K562 (cell line): ENCODE data around the gene LRRC4. TPM values are rescaled to one million over a fixed set of nuclear protein-coding genes. Genes with fewer than 3 reads are reported as not detected.

Source experiments
- ATAC-seq: fragments of 200-7000 bp; cut with Tn5 transposase; 3 replicates; pipeline ENCODE4 v1.9.1; 2020; ENCODE audit warnings: moderate library complexity
- BruUV-seq: library from RNA; stranded (reverse); fragments of 400-500 nt; replicated peaks from 2 replicates; lab custom pipeline; 2021; lab: Mats Ljungman, UMichigan
- CTCF ChIA-PET: fragments of 300-600 bp; formaldehyde crosslinking; extraction: SDS; loops from one replicate; lab custom pipeline; 2021; ENCODE audit warnings: low intra/inter-chr PET ratio; lab: Yijun Ruan, JAX
- POLR2A ChIA-PET: fragments of 300-600, 350-650 bp; sonication (Branson Sonifier 250); formaldehyde crosslinking; extraction: SDS; loops from one replicate; lab custom pipeline; 2021; ENCODE audit warnings: antibody characterized with exemption, inconsistent platforms; lab: Yijun Ruan, JAX
- DNase-seq, 4 experiments: peaks; one replicate each; pipeline versions ENCODE4 v3.0.0 to v3.0.0-alpha.2; 2011 to 2018; ENCODE audit warnings: low spot score in 3 of 4, mixed read lengths in 3 of 4; ENCODE audit errors: extremely low read depth in 1 of 4
- FAIRE-seq: peaks from 2 replicates; lab custom pipeline; 2011; peaks lifted over from hg19 to GRCh38; lab: Jason Lieb, UNC
- H2AFZ ChIP-seq: 2 replicates; pipeline ENCODE4 v1.6.0; 2011; ENCODE audit warnings: low read depth, low read length, control low read depth, inconsistent platforms
- H3K27ac ChIP-seq: fragments of 200-600 bp; 3 replicates; pipeline ENCODE4 v1.8.0; 2011; ENCODE audit warnings: low read depth, mild to moderate bottlenecking, control low read depth, inconsistent platforms, low read length, moderate library complexity, mixed read lengths; ENCODE audit errors: extremely low read depth
- H3K27me3 ChIP-seq, 2 experiments: fragments of 300-600 bp in 1 of 2; 2 replicates in 1 of 2; 3 replicates in 1 of 2; pipeline versions ENCODE4 v1.6.0 to v1.8.0; 2011; ENCODE audit warnings: inconsistent platforms in 2 of 2, low read length in 2 of 2, mild to moderate bottlenecking in 1 of 2, mixed read lengths in 1 of 2, moderate library complexity in 1 of 2; ENCODE audit not compliant: control insufficient read depth in 2 of 2, insufficient read depth in 2 of 2
- H3K36me3 ChIP-seq: fragments of 300-600 bp; 3 replicates; pipeline ENCODE4 v1.8.0; 2011; ENCODE audit warnings: mild to moderate bottlenecking, low read length, inconsistent platforms; ENCODE audit not compliant: control insufficient read depth, insufficient read depth
- H3K4me1 ChIP-seq, 2 experiments: fragments of 200-600 bp in 1 of 2; replicated peaks in 1 of 2; 2 replicates in 1 of 2; 3 replicates in 1 of 2; pipeline versions ENCODE4 v1.5.1 to v1.8.0; 2011; ENCODE audit warnings: inconsistent platforms in 2 of 2, low read length in 2 of 2, mild to moderate bottlenecking in 1 of 2, mixed read lengths in 1 of 2, moderate library complexity in 1 of 2; ENCODE audit not compliant: control insufficient read depth in 2 of 2, insufficient read depth in 2 of 2
- H3K4me2 ChIP-seq: 2 replicates; pipeline ENCODE4 v1.6.1; 2011; ENCODE audit warnings: low read length, control low read depth, inconsistent platforms, mixed read lengths; ENCODE audit not compliant: insufficient read depth
- H3K4me3 ChIP-seq: fragments of 200-600 bp; sonication (generic), shearing (Covaris generic); 2 replicates; pipeline ENCODE4 v1.5.1; 2016; ENCODE audit warnings: control low read depth, inconsistent platforms
- H3K79me2 ChIP-seq: fragments of 200-600 bp; 3 replicates; pipeline ENCODE4 v1.8.0; 2011; ENCODE audit warnings: low read length, inconsistent platforms; ENCODE audit not compliant: control insufficient read depth, insufficient read depth
- H3K9ac ChIP-seq, 2 experiments: 2 replicates each; pipeline versions ENCODE4 v1.6.0 to v1.6.1; 2011; ENCODE audit warnings: low read depth in 2 of 2, low read length in 2 of 2, control low read depth in 1 of 2, inconsistent platforms in 1 of 2, mild to moderate bottlenecking in 1 of 2, mixed read lengths in 1 of 2; ENCODE audit not compliant: insufficient read depth in 1 of 2
- H3K9me1 ChIP-seq: one replicate; pipeline ENCODE4 v1.6.0; 2011; ENCODE audit warnings: inconsistent platforms, mild to moderate bottlenecking, low read length, moderate library complexity; ENCODE audit not compliant: control insufficient read depth, insufficient read depth
- H3K9me3 ChIP-seq: replicated peaks from 2 replicates; pipeline ENCODE4 v1.5.1; 2011; ENCODE audit warnings: low read depth, low read length, inconsistent platforms; ENCODE audit not compliant: control insufficient read depth, insufficient read depth
- H4K20me1 ChIP-seq: replicated peaks from 2 replicates; pipeline ENCODE4 v1.6.1; 2011; ENCODE audit warnings: low read length, inconsistent platforms, mixed read lengths; ENCODE audit not compliant: control insufficient read depth, insufficient read depth
- ATF4 ChIP-seq: fragments of 450-650 bp; formaldehyde crosslinking; IDR thresholded peaks from 2 replicates; pipeline ENCODE4 v1.4.0; 2022; ENCODE audit warnings: mild to moderate bottlenecking, moderate library complexity
- GTF2B ChIP-seq: IDR thresholded peaks from 2 replicates; pipeline ENCODE4 v1.6.1; 2011; ENCODE audit not compliant: insufficient read length; ENCODE audit errors: extremely low read depth
- HDAC1 ChIP-seq, 2 experiments: fragments of 450-650 bp; IDR thresholded peaks; 2 replicates each; pipeline ENCODE4 v1.6.1; 2016 to 2017; ENCODE audit warnings: inconsistent platforms in 1 of 2, mild to moderate bottlenecking in 1 of 2, moderate library complexity in 1 of 2
- IRF2 ChIP-seq: sonication (generic); formaldehyde crosslinking; IDR thresholded peaks from 2 replicates; pipeline ENCODE4 v1.8.1; 2022; ENCODE audit warnings: mild to moderate bottlenecking, missing genetic modification reagents
- MCM2 ChIP-seq: fragments of 450-650 bp; IDR thresholded peaks from 2 replicates; pipeline ENCODE4 v1.6.1; 2017; ENCODE audit warnings: low read depth, mild to moderate bottlenecking
- WGBS: fragments of 100-300 bp; shearing (Covaris generic); methylation state at CpG from one replicate; pipeline ENCODE4 v1.1.6; 2016; ENCODE audit warnings: low coverage, mixed read lengths; ENCODE audit not compliant: insufficient coverage; ENCODE audit errors: missing lambda C conversion rate; 5-methylcytosine and 5-hydroxymethylcytosine counted together
- in situ Hi-C: fragments of 300-500 bp; cut with MboI; formaldehyde crosslinking; loops from 4 replicates; pipeline ENCODE4 v1.15.0; 2018; ENCODE audit warnings: inconsistent platforms, mixed read lengths
- intact Hi-C: fragments of 100-400 bp; cut with micrococcal nuclease; formaldehyde crosslinking; loops from 2 replicates; pipeline ENCODE4 v1.14.2; 2022
- polyA plus RNA-seq, 8 experiments: library from polyadenylated mRNA; depleted of rRNA in 4 of 8; stranded (reverse) in 5 of 8; unstranded in 3 of 8; fragments of >200 nt; fragmentation: Nextera tagmentation in 2 of 8; fragmentation: Illumina TruSeq in 1 of 8; extraction: Ambion mirVana in 2 of 8; extraction: Trizol in 1 of 8; gene quantifications; 2 replicates each; pipeline versions ENCODE4 v1.2.1 to v1.2.3, GENCODE V29; 2011 to 2014; ENCODE audit warnings: inconsistent platforms in 1 of 8, missing spikeins in 1 of 8
- total RNA-seq, 7 experiments: library from RNA; depleted of rRNA in 6 of 7; stranded (reverse); fragments of >200 nt in 6 of 7; fragmentation: Illumina TruSeq in 2 of 7; extraction: Trizol in 2 of 7; gene quantifications; 2 replicates each; pipeline versions ENCODE4 v1.2.1 to v1.2.3, GENCODE V29; 2011 to 2021; ENCODE audit warnings: low replicate concordance in 1 of 7

The LRRC4 gene
- total and polyA plus RNA-seq, 9 of the 15 experiments (the other 6 are each of a cell fraction or from before 2014, with no cell fraction given): 0.04 to 0.11 TPM; not detected in 7

- no peak for TF ChIP-seq MCM2
- no peak for TF ChIP-seq GTF2B
- no peak for TF ChIP-seq HDAC1 (IDR thresholded peaks at IDR 0.05)
Observed at GRCh38 chr7:128034825-128035224, 3.6 kb upstream of the LRRC4 start (continued).

- peaks cover 4% of the 10 kb centered on the region; the same call in 1 of the 3 replicates for H3K79me2 ChIP-seq
- in situ Hi-C loops: no loop called here
- FAIRE-seq: no peak
Observed at GRCh38 chr7:128033246-128033645, 2.0 kb upstream of the LRRC4 start.

More at GRCh38 chr7:128033246-128033645, 2.0 kb upstream of the LRRC4 start:
- Histone ChIP-seq H3K9me3 (peaks cover 13% of the 10 kb centered on the region), H4K20me1 (peaks cover 15% of the 10 kb centered on the region), H3K36me3 (peaks cover 26% of the 10 kb centered on the region), H3K4me1 (peaks cover 0 to 10% of the 10 kb centered on the region in 2 experiments; a peak in 1 of 5 replicates), H2AFZ (no peak overlapping the region), H3K9ac (no peak overlapping the region), H3K4me2 (no peak overlapping the region), H3K27me3 (no peaks in the 10 kb centered on the region), H3K9me1 (no peaks in the 10 kb centered on the region), H3K27ac (no peak overlapping the region), H3K4me3 (no peak overlapping the region)
- TF ChIP-seq IRF2 (CRISPR knock-in tag) (no peak), ATF4 (CRISPR knock-in tag) (no peak), HDAC1 (IDR thresholded peaks at IDR 0.05) (no peak)
- ChIA-PET POLR2A (interaction anchor here (0.6 kb wide), 1 partner anchor 12 kb away, joined by 4 read pairs; no protein-coding TSS in a partner anchor), CTCF (no interaction called here)
- no peak for DNase-seq
- intact Hi-C loops: no loop called here
- WGBS: 77% methylated on average over 9 of the region's 9 CpGs
- ATAC-seq: no peak
- BruUV-seq: no TSS peak
